IPS-15b (cell line): ENCODE results near the gene PSMD9.

ENCODE experiments used
- H3K27me3 ChIP-seq: one replicate; pipeline ENCODE4 v1.6.1; 2013; ENCODE audit warnings: low read length; ENCODE audit not compliant: control insufficient read depth, insufficient read depth
- H3K36me3 ChIP-seq: one replicate; pipeline ENCODE4 v1.6.1; 2013; ENCODE audit warnings: low read length; ENCODE audit not compliant: control insufficient read depth, insufficient read depth
- H3K4me1 ChIP-seq: one replicate; pipeline ENCODE4 v1.6.1; 2013; ENCODE audit warnings: mild to moderate bottlenecking, low read length; ENCODE audit not compliant: control insufficient read depth, insufficient read depth
- H3K4me3 ChIP-seq: one replicate; pipeline ENCODE4 v1.5.1; 2013; ENCODE audit warnings: low read depth, low read length
- H3K9ac ChIP-seq: one replicate; pipeline ENCODE4 v1.6.1; 2013; ENCODE audit warnings: low read depth, mild to moderate bottlenecking, low read length
- H3K9me3 ChIP-seq: one replicate; pipeline ENCODE4 v1.6.1; 2013; ENCODE audit warnings: mild to moderate bottlenecking, low read length; ENCODE audit not compliant: control insufficient read depth, insufficient read depth

Gene PSMD9

DNA sequence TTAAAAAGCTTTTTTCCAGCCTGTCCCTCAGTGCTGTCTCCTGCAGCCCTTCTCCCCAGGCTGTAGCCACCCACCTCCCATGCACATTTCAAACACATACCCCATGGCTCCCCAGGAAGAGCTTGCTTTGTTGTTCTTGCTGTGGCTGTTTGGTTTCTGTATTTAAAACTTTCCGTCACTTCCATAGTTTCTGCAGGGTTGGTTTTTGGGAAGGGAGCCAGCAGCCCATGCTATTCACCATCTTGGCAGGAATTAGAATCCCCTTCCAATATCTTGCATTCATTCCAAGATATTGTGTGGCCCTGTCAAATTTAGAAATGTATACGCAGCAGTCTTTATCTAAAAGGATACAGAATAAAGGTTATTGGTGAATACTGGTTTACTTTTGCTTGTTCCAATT is 59.4 kb downstream of the PSMD9 start:
- peaks cover 7% of the 10 kb centered on the region for H3K4me1 ChIP-seq
- H3K9me3 ChIP-seq = peaks cover 3% of the 10 kb centered on the region
- no peak overlapping the region for H3K9ac ChIP-seq
- no peak overlapping the region for H3K4me3 ChIP-seq
- no peaks in the 10 kb centered on the region for H3K36me3 ChIP-seq
- no peaks in the 10 kb centered on the region for H3K27me3 ChIP-seq

DNA sequence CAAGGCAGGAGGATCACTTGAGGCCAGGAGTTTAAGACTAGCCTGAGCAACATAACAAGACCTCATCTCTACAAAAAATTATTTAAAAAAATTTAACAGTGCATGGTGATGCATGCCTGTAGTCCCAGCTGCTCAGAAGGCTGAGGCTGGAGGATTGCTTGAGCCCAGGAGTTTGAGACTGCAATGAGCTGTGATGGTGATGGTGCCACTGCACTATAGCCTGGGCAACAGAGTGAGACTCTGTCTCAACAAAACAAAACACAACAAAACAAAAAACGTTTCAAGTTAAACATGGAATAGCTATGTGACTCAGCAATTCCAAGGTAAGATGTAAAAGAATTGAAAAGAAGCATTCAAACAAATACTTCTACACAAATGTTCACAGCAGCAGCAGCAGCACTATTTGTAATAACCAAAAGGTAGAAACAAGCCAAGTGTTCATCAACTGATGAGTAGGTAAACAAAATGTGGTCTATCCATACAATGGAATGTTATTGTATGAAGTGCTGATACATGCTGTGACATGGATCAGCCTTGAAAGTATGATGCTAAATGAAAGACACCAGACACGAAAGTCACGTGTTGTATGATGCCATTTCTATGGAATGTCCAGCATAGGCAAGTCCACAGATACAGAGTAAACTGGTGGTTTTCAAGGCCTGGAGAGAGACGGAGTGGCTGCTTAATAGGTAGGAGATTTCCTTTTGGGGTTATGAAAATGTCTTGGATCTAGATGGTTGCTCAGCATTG is 61.2 kb downstream of the PSMD9 start:
- no peak overlapping the region for H3K9ac ChIP-seq
- H3K9me3 ChIP-seq = peaks cover 3% of the 10 kb centered on the region
- H3K36me3 ChIP-seq = no peaks in the 10 kb centered on the region
- peaks cover 7% of the 10 kb centered on the region for H3K4me1 ChIP-seq
- no peak overlapping the region for H3K4me3 ChIP-seq
- H3K27me3 ChIP-seq = no peaks in the 10 kb centered on the region

DNA sequence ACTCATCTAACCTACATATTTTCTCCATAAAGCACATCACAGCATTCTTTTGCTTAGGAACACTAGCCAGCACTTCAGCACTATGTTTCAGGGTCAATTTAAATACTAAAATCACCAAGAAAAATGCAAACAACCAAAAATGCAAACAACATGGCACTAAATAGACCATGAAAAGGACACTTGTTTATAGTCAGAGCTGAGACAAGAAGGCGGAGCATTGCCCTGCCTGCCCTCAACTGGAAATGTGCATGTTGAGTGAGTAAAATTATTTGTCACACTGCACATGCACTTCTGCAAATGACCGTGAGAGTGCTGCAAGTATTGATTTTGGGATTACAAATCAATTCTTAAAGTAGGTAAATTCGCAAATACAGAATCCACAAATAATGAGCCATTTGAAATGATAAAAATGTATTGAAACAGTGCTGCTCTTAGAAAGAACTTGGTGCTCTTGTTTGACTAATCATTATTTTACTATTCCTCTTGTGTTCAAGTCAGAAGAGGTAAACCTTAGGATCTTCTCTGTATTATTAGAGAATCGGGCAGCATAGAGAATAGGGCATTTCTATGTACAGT is 64.6 kb downstream of the PSMD9 start:
- Histone ChIP-seq H3K27me3 (no peaks in the 10 kb centered on the region), H3K36me3 (no peaks in the 10 kb centered on the region), H3K4me1 (peaks cover 6% of the 10 kb centered on the region), H3K9ac (no peak overlapping the region), H3K9me3 (no peaks in the 10 kb centered on the region), H3K4me3 (no peak overlapping the region)

DNA sequence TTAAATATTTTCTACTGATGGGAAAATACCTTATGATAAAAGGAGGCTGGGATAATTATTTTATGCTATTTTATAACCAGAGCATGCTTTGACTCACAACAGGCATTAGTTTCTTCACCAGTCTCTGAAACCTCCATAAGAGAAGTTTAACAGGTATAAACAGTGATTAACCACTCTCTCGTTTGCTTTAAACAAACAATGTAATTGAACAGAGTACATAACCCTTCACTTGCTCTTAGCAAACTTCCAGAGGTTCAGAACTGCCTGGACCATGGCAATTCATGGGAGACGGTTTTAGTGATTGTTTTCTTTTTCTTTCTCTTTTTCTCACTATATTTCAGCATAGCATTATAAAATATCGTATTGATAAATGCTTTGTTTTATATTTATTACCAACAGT is 65.1 kb downstream of the PSMD9 start:
- no peaks in the 10 kb centered on the region for H3K36me3 ChIP-seq
- H3K9me3 ChIP-seq = no peaks in the 10 kb centered on the region
- peaks cover 9% of the 10 kb centered on the region for H3K4me1 ChIP-seq
- H3K9ac ChIP-seq = no peak overlapping the region
- H3K4me3 ChIP-seq = no peak overlapping the region
- no peaks in the 10 kb centered on the region for H3K27me3 ChIP-seq

DNA sequence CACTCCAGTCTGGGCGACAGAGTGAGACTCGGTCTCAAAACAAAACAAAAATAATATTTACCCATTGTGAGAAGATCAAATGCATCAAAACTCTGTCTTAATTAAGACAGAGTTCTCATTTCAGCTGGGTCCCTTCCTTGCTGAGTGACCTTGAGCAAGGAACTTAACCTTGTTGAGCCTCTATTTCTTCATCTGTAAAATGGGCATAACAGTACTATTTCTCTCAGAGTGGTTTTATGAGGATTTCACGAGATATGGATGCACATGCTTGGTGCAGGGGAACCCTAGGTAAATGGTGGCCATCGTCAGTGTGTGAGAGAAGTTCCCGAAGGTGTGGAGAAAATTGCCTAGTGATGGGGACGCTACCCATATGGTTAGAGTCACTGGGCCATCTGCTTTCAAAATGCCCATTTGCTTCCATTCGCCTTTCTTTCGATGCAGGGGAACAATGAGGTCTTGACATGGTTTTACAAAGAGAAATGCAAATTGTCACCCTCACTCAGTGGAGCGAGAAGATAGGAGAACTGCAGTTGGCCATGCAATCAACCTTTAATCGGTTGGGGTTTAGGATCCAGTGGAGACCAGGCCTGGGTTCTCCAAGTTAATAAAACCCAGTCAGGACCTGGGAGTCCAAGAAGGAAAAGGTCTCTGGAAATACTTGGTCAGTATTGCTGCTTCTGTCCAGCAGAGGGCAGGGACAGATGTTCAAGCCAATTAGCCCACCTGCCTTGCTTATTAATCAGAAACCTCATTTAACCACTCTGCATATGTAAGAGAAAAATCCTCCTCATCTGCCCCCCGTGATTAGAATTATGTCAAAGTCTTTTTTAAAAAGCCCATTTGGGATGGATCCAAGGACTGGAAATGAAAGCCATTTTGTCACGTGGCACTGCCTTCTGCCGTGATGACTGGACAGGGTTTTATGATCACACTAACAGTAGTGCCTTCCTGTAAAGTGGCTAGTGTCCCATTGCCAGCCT is 67.0 kb downstream of the PSMD9 start:
- Histone ChIP-seq H3K27me3 (no peaks in the 10 kb centered on the region), H3K9ac (no peak overlapping the region), H3K4me3 (no peak overlapping the region), H3K9me3 (no peaks in the 10 kb centered on the region), H3K4me1 (peaks cover 9% of the 10 kb centered on the region), H3K36me3 (no peaks in the 10 kb centered on the region)

DNA sequence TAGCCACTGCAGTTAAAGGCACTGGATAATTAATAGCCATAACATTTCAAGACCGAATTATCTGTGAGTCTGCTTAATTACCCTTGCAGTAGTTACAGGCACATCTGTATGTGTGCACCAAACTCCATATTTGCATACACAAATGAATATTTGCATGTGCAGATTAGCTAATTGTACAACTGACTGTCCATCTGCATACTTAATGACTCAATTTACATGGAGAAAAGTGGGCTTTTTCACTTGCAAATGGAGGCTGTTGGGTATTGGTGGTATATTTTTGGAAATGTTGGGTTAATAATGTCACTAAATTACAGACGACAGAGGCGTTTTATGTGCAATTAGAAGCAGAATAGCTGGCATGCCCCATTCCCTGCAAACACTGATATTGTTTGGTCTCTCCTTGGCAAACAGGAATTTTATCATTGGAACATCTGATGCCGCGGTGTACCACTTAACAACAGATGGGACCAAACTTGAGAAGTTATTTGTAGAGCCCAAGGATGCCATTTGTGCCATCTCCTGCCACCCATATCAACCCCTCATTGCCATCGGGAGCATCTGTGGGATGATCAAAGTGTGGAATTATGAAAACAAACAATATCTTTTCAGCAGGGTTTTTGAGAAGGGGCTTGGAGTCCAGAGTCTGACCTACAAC is 69.4 kb downstream of the PSMD9 start:
- Histone ChIP-seq H3K27me3 (no peaks in the 10 kb centered on the region), H3K4me1 (peaks cover 9% of the 10 kb centered on the region), H3K4me3 (peak overlapping the region; percentile 23), H3K9me3 (no peaks in the 10 kb centered on the region), H3K36me3 (no peaks in the 10 kb centered on the region), H3K9ac (no peak overlapping the region)

DNA sequence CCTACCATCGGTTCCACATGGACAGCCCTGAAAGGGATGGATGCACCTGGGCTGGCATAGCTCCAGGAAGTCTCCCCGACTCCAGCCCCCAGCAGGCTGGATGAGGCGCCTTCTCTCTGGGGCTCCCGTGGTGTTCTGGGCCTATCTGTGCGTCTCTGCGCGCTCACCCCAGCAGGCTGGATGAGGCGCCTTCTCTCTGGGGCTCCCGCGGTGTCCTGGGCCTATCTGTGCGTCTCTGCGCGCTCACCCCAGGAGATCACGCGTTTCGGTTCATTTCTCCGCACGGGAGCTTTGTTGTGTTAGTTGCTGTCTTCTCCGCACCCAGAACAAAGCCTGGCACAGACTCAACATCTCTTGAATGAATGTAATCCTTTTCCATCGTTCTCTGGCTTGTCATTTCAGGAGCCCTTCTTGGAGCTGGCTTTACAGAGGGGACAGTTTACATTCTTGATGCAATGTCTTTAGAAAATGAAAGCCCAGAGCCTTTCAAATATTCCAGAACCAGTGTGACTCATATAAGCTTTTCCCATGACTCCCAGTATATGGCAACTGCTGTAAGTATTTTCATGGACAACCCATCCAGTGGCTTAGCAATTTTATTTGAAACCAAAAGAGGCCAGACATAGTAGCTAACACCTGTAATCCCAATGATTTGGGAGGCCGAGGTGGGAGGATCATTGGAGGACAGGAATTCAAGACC is 70.1 kb downstream of the PSMD9 start:
- H3K9ac ChIP-seq = no peak overlapping the region

GRCh38 chr12:121960541-121960940 is 72.0 kb downstream of the PSMD9 start:
- H3K4me3 ChIP-seq = no peak overlapping the region
- peaks cover 9% of the 10 kb centered on the region for H3K4me1 ChIP-seq
- no peak overlapping the region for H3K9ac ChIP-seq
- H3K9me3 ChIP-seq = no peaks in the 10 kb centered on the region
- no peaks in the 10 kb centered on the region for H3K27me3 ChIP-seq
- H3K36me3 ChIP-seq = no peaks in the 10 kb centered on the region

More for the DNA sequence above, 70.1 kb downstream of the PSMD9 start:
- no peaks in the 10 kb centered on the region for H3K9me3 ChIP-seq
- no peaks in the 10 kb centered on the region for H3K27me3 ChIP-seq
- H3K4me3 ChIP-seq = peak overlapping the region; percentile 23
- H3K4me1 ChIP-seq = peaks cover 9% of the 10 kb centered on the region
- H3K36me3 ChIP-seq = no peaks in the 10 kb centered on the region

- Histone ChIP-seq H3K9me3 (no peaks in the 10 kb centered on the region), H3K4me3 (no peak overlapping the region), H3K27me3 (no peaks in the 10 kb centered on the region), H3K4me1 (peaks cover 9% of the 10 kb centered on the region), H3K9ac (no peak overlapping the region), H3K36me3 (no peaks in the 10 kb centered on the region)
Measured at GRCh38 chr12:121961195-121961879, 72.7 kb downstream of the PSMD9 start.

GRCh38 chr12:121963341-121964018 is 74.9 kb downstream of the PSMD9 start:
- no peaks in the 10 kb centered on the region for H3K36me3 ChIP-seq
- no peaks in the 10 kb centered on the region for H3K4me1 ChIP-seq
- H3K27me3 ChIP-seq = no peaks in the 10 kb centered on the region
- H3K9me3 ChIP-seq = no peaks in the 10 kb centered on the region
- H3K4me3 ChIP-seq = no peak overlapping the region
- H3K9ac ChIP-seq = no peak overlapping the region
